Common myeloid progenitor, CD34-positive (primary cell): Measurements from ENCODE around the gene KCNG4.

Experiments used
- CTCF ChIA-PET: fragments of 350-600 bp; sonication (Branson Sonifier 250); formaldehyde crosslinking; loops from one replicate; lab custom pipeline; 2021; ENCODE audit warnings: antibody characterized with exemption; lab: Charles Lee
- POLR2A ChIA-PET: fragments of 350-600 bp; sonication (Branson Sonifier 250); formaldehyde crosslinking; loops from one replicate; lab custom pipeline; 2021; ENCODE audit warnings: antibody characterized with exemption; lab: Charles Lee
- DNase-seq, 3 donors: peaks; one replicate each; pipeline versions ENCODE4 v3.0.0 to v3.0.0-alpha.2; 2013
- H3K27ac ChIP-seq, 2 experiments: 1 replicate in 1 of 2; 2 replicates in 1 of 2; pipeline ENCODE4 v1.7.0; 2013; ENCODE audit warnings: inconsistent platforms in 2 of 2, low read length in 2 of 2, mild to moderate bottlenecking in 2 of 2, low read depth in 1 of 2, moderate library complexity in 1 of 2; ENCODE audit not compliant: severe bottlenecking in 2 of 2, insufficient read depth in 1 of 2, poor library complexity in 1 of 2
- H3K27me3 ChIP-seq, 5 experiments: replicated peaks in 2 of 5; 1 replicate in 3 of 5; 2 replicates in 2 of 5; pipeline versions ENCODE4 v1.6.1 to v1.7.0; 2013; ENCODE audit warnings: low read length in 4 of 5, mild to moderate bottlenecking in 2 of 5, moderate library complexity in 2 of 5, inconsistent platforms in 1 of 5; ENCODE audit not compliant: insufficient read depth in 5 of 5, control insufficient read depth in 4 of 5
- H3K36me3 ChIP-seq, 4 experiments: 1 replicate in 2 of 4; 2 replicates in 2 of 4; pipeline versions ENCODE4 v1.6.1 to v1.7.0; 2013; ENCODE audit warnings: low read length in 3 of 4, control low read depth in 1 of 4, mild to moderate bottlenecking in 1 of 4; ENCODE audit not compliant: control insufficient read depth in 4 of 4, insufficient read depth in 4 of 4
- H3K4me1 ChIP-seq, 4 experiments: 1 replicate in 3 of 4; 2 replicates in 1 of 4; pipeline versions ENCODE4 v1.6.1 to v1.7.1; 2013; ENCODE audit warnings: low read length in 3 of 4, mild to moderate bottlenecking in 3 of 4, control low read depth in 1 of 4, inconsistent platforms in 1 of 4, moderate library complexity in 1 of 4; ENCODE audit not compliant: control insufficient read depth in 4 of 4, insufficient read depth in 4 of 4; ENCODE audit errors: control extremely low read depth in 1 of 4
- H3K4me3 ChIP-seq, 7 experiments: 1 replicate in 4 of 7; 2 replicates in 3 of 7; pipeline versions ENCODE4 v1.5.1 to v1.7.0; 2013; ENCODE audit warnings: mild to moderate bottlenecking in 7 of 7, low read length in 6 of 7, moderate library complexity in 6 of 7, inconsistent platforms in 2 of 7, low read depth in 2 of 7, control low read depth in 1 of 7; ENCODE audit not compliant: insufficient read depth in 4 of 7, control insufficient read depth in 1 of 7; ENCODE audit errors: extremely low read depth in 1 of 7
- H3K9me3 ChIP-seq, 5 experiments: 1 replicate in 4 of 5; 2 replicates in 1 of 5; pipeline versions ENCODE4 v1.6.1 to v1.7.1; 2013; ENCODE audit warnings: low read length in 4 of 5, mild to moderate bottlenecking in 2 of 5, inconsistent platforms in 1 of 5, low read depth in 1 of 5, moderate library complexity in 1 of 5; ENCODE audit not compliant: control insufficient read depth in 4 of 5, insufficient read depth in 2 of 5; ENCODE audit errors: control extremely low read depth in 1 of 5
- WGBS: methylation state at CpG from one replicate; pipeline ENCODE4 v1.1.5; 2013; ENCODE audit not compliant: insufficient coverage; 5-methylcytosine and 5-hydroxymethylcytosine counted together

KCNG4 gene

GRCh38 chr16:84237994-84238750 is 1.6 kb downstream of the KCNG4 start:
- Histone ChIP-seq H3K4me1 (no peaks in the 10 kb centered on the region), H3K36me3 (no peaks in the 10 kb centered on the region), H3K4me3 (no peak overlapping the region), H3K27ac (no peak overlapping the region), H3K27me3 (peaks cover 0 to 49% (median 3%) of the 10 kb centered on the region in 5 experiments), H3K9me3 (no peaks in the 10 kb centered on the region)
- CTCF ChIA-PET = interaction anchor here (1.4 kb wide), 1 partner anchor 8 kb away, joined by 3 read pairs; no protein-coding TSS in a partner anchor
- POLR2A ChIA-PET = interaction anchor here (0.6 kb wide), 1 partner anchor 155 kb away, joined by 4 read pairs; no protein-coding TSS in a partner anchor
- WGBS = 91% methylated on average over 13 of the region's 17 CpGs
- DNase-seq = no peak

DNA sequence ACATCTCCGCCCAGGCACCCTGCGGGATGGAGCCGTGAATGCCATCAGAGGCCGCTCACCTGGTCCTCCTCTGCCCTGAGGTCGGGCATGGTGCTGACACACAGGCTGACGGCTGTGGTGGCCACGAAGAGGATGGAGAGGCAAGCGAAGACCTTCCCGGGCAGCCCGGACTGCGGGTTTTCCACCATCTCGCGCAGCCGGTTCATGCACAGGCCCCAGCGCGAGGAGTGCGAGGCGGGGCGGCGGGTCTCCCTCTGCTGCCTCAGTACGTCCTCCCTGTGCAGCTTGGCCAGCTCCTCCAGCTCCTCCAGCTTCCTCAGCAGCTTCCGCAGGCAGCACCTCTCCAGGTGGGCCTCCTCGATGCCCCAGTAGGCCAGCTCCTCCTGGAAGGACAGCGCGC is 3.1 kb downstream of the KCNG4 start:
- DNase-seq = no peak
- POLR2A ChIA-PET = no interaction called here
- CTCF ChIA-PET = interaction anchor here (1.4 kb wide), 1 partner anchor 9 kb away, joined by 3 read pairs; no protein-coding TSS in a partner anchor
- Histone ChIP-seq H3K36me3 (no peaks in the 10 kb centered on the region), H3K9me3 (no peaks in the 10 kb centered on the region), H3K4me3 (no peak overlapping the region), H3K27ac (no peak overlapping the region), H3K4me1 (no peaks in the 10 kb centered on the region), H3K27me3 (peaks cover 0 to 56% (median 3%) of the 10 kb centered on the region in 5 experiments)
- 94% methylated on average over 20 of the region's 25 CpGs for WGBS

GRCh38 chr16:84234321-84235241 is 5.2 kb downstream of the KCNG4 start:
- WGBS = 83% methylated on average over 11 of the region's 21 CpGs
- Histone ChIP-seq H3K4me1 (no peaks in the 10 kb centered on the region), H3K4me3 (no peak overlapping the region), H3K36me3 (no peaks in the 10 kb centered on the region), H3K27me3 (peaks cover 0 to 42% (median 5%) of the 10 kb centered on the region in 5 experiments), H3K27ac (no peak overlapping the region), H3K9me3 (no peaks in the 10 kb centered on the region)
- POLR2A ChIA-PET = no interaction called here
- CTCF ChIA-PET = no interaction called here
- DNase-seq = no peak

GRCh38 chr16:84233748-84234147 is 6.1 kb downstream of the KCNG4 start:
- POLR2A ChIA-PET = no interaction called here
- 79% methylated on average over 9 of the region's 9 CpGs for WGBS
- no peaks in the 10 kb centered on the region for H3K36me3 ChIP-seq

GRCh38 chr16:84232969-84233368 is 6.8 kb downstream of the KCNG4 start:
- ChIA-PET POLR2A (no interaction called here), CTCF (no interaction called here)
- Histone ChIP-seq H3K9me3 (no peaks in the 10 kb centered on the region), H3K27ac (no peak overlapping the region), H3K4me3 (no peak overlapping the region), H3K36me3 (no peaks in the 10 kb centered on the region), H3K27me3 (peaks cover 0 to 32% (median 5%) of the 10 kb centered on the region in 5 experiments), H3K4me1 (peaks cover 0 to 4% (median 3%) of the 10 kb centered on the region in 4 experiments)
- WGBS = 91% methylated on average over 1 of the region's 5 CpGs
- DNase-seq = no peak

More at GRCh38 chr16:84233748-84234147, 6.1 kb downstream of the KCNG4 start:
- Histone ChIP-seq H3K27me3 (peaks cover 0 to 34% (median 5%) of the 10 kb centered on the region in 5 experiments), H3K4me3 (no peak overlapping the region), H3K4me1 (no peaks in the 10 kb centered on the region), H3K27ac (no peak overlapping the region), H3K9me3 (no peaks in the 10 kb centered on the region)
- no peak for DNase-seq
- CTCF ChIA-PET = no interaction called here

DNA sequence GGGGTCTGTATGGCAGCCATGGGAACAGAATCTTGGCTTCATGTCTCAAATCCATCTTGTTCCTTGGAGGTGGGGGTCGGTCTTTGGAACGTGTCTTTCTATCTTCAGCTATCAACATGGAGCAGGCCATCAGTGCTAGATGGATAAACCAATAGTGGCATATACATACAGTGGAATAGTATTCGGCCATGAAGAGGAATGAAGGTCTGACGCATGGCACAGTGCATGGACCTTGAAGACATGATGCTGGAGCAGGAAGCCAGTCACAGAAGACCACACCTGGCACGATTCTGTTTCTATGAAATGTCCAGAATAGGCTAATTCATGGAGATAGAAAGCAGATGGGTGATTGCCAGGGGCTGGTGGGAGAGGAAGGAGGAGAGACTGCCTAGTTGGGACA is 7.8 kb downstream of the KCNG4 start:
- WGBS = 97% methylated on average over 3 of the region's 5 CpGs
- peaks cover 0 to 9% (median 7%) of the 10 kb centered on the region in 4 experiments for H3K4me1 ChIP-seq
- ChIA-PET POLR2A (no interaction called here), CTCF (no interaction called here)
- no peak overlapping the region for H3K27ac ChIP-seq
- DNase-seq = no peak
- peaks cover 0 to 32% (median 5%) of the 10 kb centered on the region in 5 experiments for H3K27me3 ChIP-seq
- H3K4me3 ChIP-seq = no peak overlapping the region
- H3K9me3 ChIP-seq = no peaks in the 10 kb centered on the region
- H3K36me3 ChIP-seq = no peaks in the 10 kb centered on the region
